ENCODE measurements around the gene TPK1. TPM values are rescaled to one million over a fixed set of nuclear protein-coding genes. Genes with fewer than 3 reads are reported as not detected.

Gene TPK1
- total RNA-seq, 4 donors from 2014 or later, result 4.5 to 11.8 (median 8.0) TPM

- ATAC-seq (ENCODE audit: low FRiP score) (no peak), DNase-seq (ENCODE audit: low spot score) (no peak)
- TF ChIP-seq CTCF (IDR thresholded peaks at IDR 0.05), result no peak
Measured at GRCh38 chr7:144747936-144748335, 87.9 kb downstream of the TPK1 start.

GRCh38 chr7:144738708-144739314 lies 97.0 kb downstream of the TPK1 start:
- no peak for DNase-seq (ENCODE audit: low spot score)
- ATAC-seq (ENCODE audit: low FRiP score), result no peak
- no peak for TF ChIP-seq CTCF (IDR thresholded peaks at IDR 0.05)

GRCh38 chr7:144738146-144738545 lies 97.7 kb downstream of the TPK1 start:
- TF ChIP-seq CTCF (IDR thresholded peaks at IDR 0.05), result no peak
- DNase-seq (ENCODE audit: low spot score) (no peak), ATAC-seq (ENCODE audit: low FRiP score) (no peak)

- ATAC-seq (ENCODE audit: low FRiP score), result no peak
- DNase-seq (ENCODE audit: low spot score), result no peak
- no peak for TF ChIP-seq CTCF (IDR thresholded peaks at IDR 0.05)
Measured at GRCh38 chr7:144736880-144737493, 98.9 kb downstream of the TPK1 start.

GRCh38 chr7:144735505-144736276 lies 100.2 kb downstream of the TPK1 start:
- DNase-seq (ENCODE audit: low spot score) (no peak), ATAC-seq (ENCODE audit: low FRiP score) (no peak)
- no peak for TF ChIP-seq CTCF (IDR thresholded peaks at IDR 0.05)

- DNase-seq (ENCODE audit: low spot score) (no peak), ATAC-seq (ENCODE audit: low FRiP score) (no peak)
- TF ChIP-seq CTCF (IDR thresholded peaks at IDR 0.05), result no peak
Measured at GRCh38 chr7:144731661-144732351, 104.0 kb downstream of the TPK1 start.

Data from omental fat pad (tissue), 4 donors.